ENCODE results near the gene MTFR1L.

The MTFR1L gene

GRCh38 chr1:25795211-25795610, 24.5 kb upstream of the MTFR1L start:
- no peak for TF ChIP-seq CTCF (IDR thresholded peaks at IDR 0.05; ENCODE audit: insufficient read depth, low read length, missing control alignments)
- ChIA-PET CTCF (interaction anchor here (1.4 to 24.7 kb wide), 4 partner anchors 8 to 223 kb away, joined by 3 to 468 read pairs (median 9); partner anchors contain the start of gene MAN1C1), POLR2A (interaction anchor here (0.5 kb wide), 1 partner anchor 273 kb away, joined by 3 read pairs; no protein-coding TSS in a partner anchor)
- no peak overlapping the region for H3K4me3 ChIP-seq (ENCODE audit: low read depth, low read length)
- no peak for DNase-seq (ENCODE audit: low read depth, low spot score)

- no peak for DNase-seq (ENCODE audit: low read depth, low spot score)
- ChIA-PET POLR2A (no interaction called here), CTCF (interaction anchor here (1.0 to 24.7 kb wide), 12 partner anchors 9 to 294 kb away, joined by 3 to 468 read pairs (median 3); partner anchors contain the start of gene MAN1C1)
- TF ChIP-seq CTCF (IDR thresholded peaks at IDR 0.05; ENCODE audit: insufficient read depth, low read length, missing control alignments) = no peak
- H3K4me3 ChIP-seq (ENCODE audit: low read depth, low read length) = no peak overlapping the region
These were observed 23.6 kb upstream of the MTFR1L start for GRCh38 chr1:25795946-25796810.

- H3K4me3 ChIP-seq (ENCODE audit: low read depth, low read length) = no peak overlapping the region
- ChIA-PET CTCF (interaction anchor here (0.8 to 24.7 kb wide), 28 partner anchors 9 to 369 kb away, joined by 3 to 468 read pairs (median 4); partner anchors contain the start of gene MAN1C1), POLR2A (no interaction called here)
- peak; percentile 87 for TF ChIP-seq CTCF (IDR thresholded peaks at IDR 0.05; ENCODE audit: insufficient read depth, low read length, missing control alignments)
- no peak for DNase-seq (ENCODE audit: low read depth, low spot score)
These were observed 22.8 kb upstream of the MTFR1L start for GRCh38 chr1:25796811-25797458.

GRCh38 chr1:25797939-25798338, 21.8 kb upstream of the MTFR1L start:
- H3K4me3 ChIP-seq (ENCODE audit: low read depth, low read length) = no peak overlapping the region
- peak; percentile 61 for TF ChIP-seq CTCF (IDR thresholded peaks at IDR 0.05; ENCODE audit: insufficient read depth, low read length, missing control alignments)
- ChIA-PET POLR2A (no interaction called here), CTCF (interaction anchor here (0.6 to 24.7 kb wide), 30 partner anchors 10 to 370 kb away, joined by 3 to 468 read pairs (median 4); partner anchors contain the start of genes MAN1C1 and PAFAH2)
- no peak for DNase-seq (ENCODE audit: low read depth, low spot score)

- ChIA-PET POLR2A (no interaction called here), CTCF (interaction anchor here (0.7 to 24.7 kb wide), 15 partner anchors 11 to 294 kb away, joined by 3 to 468 read pairs (median 4); partner anchors contain the start of genes MAN1C1 and PAFAH2)
- no peak overlapping the region for H3K4me3 ChIP-seq (ENCODE audit: low read depth, low read length)
- DNase-seq (ENCODE audit: low read depth, low spot score) = no peak
- no peak for TF ChIP-seq CTCF (IDR thresholded peaks at IDR 0.05; ENCODE audit: insufficient read depth, low read length, missing control alignments)
These were observed 20.9 kb upstream of the MTFR1L start for GRCh38 chr1:25798666-25799351.
